Tongue (tissue), 2 donors: Measurements from ENCODE around the gene TMEM42. TPM values are rescaled to one million over a fixed set of nuclear protein-coding genes. Genes with fewer than 3 reads are reported as not detected.
A peak's percentile ranks its signal among the peaks of the same experiment; 100 is the strongest.
"Not testable (repeated sequence)": the region's sequence is repeated elsewhere in the genome, so short reads cannot be mapped to it uniquely, and the experiment has no call there.

ENCODE experiments used
- DNase-seq: peaks from one replicate; pipeline ENCODE4 v3.0.0-alpha.2; 2015
- total RNA-seq: library from RNA; depleted of rRNA; stranded (reverse); fragments of >200 nt; gene quantifications from one replicate; pipeline ENCODE4 v1.2.3, GENCODE V29; 2014

TMEM42 gene
- total RNA-seq, result 9.7 TPM

DNA sequence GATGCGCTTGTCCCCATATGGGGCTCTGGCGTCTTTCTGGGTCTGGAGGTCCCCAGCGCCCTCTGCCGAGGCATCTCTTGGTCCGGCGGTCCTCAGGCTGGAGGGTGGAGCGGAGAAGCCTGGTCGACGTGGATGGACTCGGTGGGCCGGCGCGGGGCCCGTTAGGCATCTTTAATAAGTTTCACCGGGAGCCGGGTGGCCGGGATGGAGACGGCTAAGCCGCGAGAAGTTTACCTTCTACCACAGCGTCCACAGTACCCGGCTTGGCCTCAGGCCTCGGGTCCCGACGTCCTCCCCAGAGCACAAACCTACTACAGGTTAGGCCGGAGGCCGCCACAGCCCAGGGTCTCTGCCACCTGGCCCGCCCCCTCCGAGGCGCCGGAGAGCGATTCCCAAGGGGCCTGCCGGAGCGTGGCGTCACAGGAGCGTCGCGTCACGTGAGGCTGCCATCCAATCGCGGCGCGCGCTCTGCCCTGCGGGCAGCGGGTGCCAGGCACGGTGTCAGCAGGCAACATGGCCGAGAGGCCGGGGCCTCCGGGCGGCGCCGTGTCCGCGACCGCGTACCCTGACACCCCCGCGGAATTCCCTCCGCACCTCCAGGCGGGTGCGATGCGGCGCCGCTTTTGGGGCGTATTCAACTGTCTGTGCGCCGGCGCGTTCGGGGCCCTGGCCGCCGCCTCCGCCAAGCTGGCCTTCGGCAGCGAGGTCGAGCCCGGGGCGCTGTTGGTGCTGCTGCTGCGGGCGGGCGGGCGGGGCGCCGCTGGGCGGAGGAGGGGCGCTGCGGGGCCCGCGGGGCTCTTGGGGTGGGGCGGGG, at the start of gene TMEM42:
TSS of gene TMEM42 (plus strand) at position 501 of the 814 bp plus-strand sequence. CDS start at position 514, 13 bp downstream.
- DNase-seq, result peak; percentile 97

DNA sequence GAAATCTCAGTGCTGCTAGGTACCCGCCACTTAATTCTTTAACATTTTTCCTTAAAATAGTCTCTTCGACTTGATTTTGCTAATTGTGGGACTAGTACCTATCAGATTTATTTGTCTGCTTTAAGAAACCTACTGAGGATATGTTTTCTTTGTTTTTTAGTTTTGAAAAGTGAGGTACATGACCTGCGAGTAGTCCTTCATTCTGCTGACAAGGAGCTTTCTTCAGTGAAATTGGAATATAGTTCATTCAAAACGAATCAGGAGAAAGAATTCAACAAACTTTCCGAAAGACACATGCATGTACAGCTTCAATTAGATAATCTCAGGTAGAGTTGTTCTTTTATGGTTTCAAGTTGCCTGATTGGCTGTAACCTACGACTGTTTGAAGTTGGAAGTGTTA, 47.0 kb upstream of the TMEM42 start:
- DNase-seq, result no peak

DNA sequence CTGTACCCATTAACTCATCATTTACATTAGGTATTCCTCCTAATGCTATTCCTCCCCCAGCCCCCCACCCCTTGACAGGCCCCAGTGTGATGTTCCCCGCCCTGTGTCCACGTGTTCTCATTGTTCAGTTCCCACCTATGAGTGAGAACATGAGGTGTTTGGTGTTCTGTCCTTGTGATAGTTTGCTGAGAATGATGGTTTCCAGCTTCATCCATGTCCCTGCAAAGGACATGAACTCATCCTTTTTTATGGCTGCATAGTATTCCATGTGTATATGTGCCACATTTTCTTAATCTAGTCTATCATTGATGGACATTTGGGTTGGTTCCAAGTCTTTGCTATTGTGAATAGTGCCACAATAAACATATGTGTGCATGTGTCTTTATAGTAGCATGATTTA, 45.4 kb upstream of the TMEM42 start:
- not testable (repeated sequence) for DNase-seq

DNA sequence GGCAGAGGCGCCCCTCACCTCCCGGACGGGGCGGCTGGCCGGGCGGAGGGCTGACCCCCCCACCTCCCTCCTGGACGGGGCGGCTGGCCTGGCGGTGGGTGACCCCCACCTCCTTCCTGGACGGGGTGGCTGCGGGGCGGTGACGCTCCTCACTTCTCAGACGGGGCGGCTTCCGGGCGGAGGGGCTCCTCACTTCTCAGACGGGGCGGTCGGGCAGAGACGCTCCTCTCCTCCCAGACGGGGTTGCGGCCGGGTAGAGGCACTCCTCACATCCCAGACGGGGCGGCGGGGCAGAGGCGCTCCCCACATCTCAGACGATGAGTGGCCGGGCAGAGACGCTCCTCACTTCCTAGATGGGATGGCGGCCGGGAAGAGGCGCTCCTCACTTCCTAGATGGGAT, 40.5 kb upstream of the TMEM42 start:
- not testable (repeated sequence) for DNase-seq

DNA sequence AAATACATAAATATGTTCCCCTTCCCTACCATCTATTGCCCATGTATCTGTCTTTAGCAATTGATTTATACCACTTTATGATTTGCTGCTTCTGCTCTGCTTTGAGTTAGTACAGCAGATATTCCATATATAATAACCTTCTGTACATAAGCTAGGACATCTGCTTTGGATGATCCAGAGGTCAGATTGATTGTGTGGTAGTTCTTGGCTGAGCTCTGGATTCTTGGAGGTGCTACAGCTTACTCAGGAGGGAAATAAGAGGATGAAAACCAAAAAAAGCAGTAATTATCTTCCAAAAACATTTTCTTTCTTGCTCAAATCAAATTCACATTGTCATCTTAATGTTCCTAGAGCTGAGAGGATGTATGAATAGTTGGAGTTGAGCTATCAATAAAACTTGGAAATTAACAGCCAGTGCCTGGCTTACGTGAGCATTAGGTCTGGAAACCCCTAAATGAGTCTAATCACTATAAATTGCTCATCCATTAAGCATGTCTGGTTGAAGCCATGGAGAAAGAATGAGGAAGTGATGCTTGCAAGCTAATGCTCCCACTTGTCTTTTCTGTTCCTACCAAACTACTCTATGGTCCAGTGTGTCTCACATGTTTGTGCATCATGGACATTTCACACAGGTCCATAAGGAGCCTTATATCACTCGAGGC, 36.3 kb upstream of the TMEM42 start:
- DNase-seq, result no peak

DNA sequence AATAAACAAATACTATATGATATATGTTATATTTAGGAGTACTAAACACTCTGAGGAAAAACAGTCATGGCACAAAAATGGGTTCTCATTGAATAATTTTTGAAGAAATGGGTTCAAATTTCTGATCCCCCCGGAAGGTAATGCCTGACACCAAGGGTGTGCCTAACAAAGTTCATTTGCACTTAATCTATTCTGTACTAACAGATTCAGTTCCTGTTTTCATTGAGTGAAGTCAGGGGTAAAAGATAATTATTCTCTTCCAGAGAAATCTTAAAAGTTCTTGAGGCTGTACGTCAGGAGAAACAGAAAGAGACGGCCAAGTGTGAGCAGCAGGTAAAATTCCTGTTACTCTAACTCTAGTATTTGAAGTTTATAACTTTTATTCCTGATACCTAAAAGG, 34.5 kb upstream of the TMEM42 start:
- DNase-seq, result no peak

DNA sequence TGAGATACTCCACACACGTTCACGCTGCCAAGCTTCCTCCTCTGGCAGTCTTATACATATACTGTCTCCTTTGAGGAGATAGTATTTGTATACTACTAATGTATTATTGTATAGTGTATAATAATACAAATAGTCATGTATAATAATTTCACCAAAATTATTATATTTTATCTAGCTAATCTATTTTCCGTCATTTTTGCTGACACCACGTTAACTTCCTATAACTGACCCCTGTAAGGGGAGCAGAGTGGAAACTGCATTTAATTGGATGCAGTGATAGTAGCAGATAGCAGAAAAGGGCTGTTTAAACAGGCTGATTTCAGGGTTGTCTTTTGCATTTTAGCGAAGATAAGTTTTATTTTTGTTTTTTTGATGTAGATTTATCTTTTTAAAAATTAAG, 30.5 kb upstream of the TMEM42 start:
- DNase-seq, result no peak

DNA sequence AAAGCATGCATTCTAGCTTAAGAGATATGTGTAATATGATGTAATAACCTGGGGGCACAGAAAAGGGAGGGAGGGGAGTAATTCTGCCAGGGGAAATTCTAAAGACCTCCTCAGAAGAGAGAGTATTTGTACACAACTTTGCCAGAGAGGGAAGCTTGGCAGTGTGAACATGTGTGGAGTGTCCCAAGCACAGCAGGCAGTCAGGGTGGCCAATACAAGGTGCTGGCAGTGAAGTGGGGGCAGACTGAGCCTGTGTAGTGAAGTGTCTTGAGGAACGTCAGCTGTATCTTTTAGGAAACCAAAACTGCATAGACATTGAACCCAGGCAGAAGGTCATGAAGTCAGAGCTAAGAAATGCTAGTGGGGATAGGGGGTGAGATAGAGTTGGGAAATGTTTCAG, 29.7 kb upstream of the TMEM42 start:
- no peak for DNase-seq

DNA sequence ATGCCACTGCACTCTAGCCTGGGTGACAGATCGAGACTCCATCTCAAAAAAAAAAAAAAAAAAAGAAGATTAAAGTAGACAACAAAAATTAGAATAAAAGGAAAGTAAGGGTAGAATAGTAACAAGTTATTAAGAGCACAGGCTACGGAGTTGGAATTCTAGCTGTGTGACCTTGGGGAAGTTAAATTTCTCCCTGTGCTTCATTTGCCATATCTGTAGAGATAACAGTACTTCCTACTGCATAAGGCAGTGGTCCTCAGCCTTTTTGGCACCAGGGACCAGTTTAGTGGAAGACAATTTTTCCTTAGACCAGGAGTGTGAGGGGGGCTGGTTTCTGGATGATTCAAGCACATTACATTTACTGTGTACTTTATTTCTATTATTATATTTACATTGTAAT, 28.7 kb upstream of the TMEM42 start:
- no peak for DNase-seq

DNA sequence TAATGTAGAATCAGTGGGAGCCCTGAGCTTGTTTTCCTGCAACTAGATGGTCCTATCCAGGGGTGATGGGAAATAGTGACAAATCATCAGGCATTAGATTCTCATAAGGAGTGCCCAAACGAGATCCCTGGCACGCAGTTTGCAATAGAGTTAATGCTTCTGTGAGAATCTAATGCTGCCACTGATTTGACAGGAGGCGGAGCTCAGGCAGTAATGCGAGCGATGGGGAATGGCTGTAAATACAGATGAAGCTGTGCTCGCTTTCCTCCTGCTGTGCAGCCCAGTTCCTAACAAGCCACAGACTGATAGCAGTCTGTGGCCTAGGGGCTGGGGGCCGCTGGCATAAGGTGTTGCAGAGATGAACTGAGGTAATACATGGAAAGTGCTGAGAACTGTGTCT, 28.3 kb upstream of the TMEM42 start:
- DNase-seq, result no peak

DNA sequence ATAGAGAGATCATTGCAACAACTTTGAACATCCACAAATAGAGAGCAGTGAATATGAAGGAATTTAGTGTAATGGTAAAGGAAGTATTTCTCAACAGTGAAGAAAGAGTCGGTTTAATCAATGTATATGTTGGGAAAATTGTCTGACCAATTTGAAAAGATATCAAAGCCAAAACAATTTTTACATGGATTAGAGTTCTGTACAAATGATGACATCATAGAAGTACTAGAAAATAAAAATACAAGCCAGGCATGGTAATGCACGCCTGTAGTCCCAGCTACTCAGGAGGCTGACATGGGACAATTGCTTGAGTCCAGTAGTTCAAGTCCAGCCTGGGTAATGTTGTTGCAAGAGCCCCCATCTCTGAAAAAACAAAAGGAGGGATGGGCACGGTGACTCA, 26.0 kb upstream of the TMEM42 start:
- no peak for DNase-seq

DNA sequence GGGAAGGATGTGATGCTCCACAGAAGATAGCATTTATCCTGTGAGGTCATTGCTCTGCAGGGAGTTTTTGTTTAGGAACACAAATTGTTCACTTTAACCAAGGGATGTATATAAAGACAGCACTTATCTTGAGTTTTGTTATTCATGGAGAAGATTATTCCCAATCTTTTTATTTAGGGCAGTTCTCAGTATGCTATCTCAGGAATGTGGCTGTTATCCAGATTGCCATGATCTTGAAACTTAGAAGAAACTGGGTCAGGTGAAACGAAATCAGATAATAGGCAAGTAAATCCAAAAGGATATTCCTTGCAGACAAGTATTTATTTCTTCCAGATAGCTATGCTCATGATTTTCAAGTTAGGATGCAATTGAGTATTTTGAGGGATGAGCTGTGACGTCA, 19.3 kb upstream of the TMEM42 start:
- DNase-seq, result no peak

DNA sequence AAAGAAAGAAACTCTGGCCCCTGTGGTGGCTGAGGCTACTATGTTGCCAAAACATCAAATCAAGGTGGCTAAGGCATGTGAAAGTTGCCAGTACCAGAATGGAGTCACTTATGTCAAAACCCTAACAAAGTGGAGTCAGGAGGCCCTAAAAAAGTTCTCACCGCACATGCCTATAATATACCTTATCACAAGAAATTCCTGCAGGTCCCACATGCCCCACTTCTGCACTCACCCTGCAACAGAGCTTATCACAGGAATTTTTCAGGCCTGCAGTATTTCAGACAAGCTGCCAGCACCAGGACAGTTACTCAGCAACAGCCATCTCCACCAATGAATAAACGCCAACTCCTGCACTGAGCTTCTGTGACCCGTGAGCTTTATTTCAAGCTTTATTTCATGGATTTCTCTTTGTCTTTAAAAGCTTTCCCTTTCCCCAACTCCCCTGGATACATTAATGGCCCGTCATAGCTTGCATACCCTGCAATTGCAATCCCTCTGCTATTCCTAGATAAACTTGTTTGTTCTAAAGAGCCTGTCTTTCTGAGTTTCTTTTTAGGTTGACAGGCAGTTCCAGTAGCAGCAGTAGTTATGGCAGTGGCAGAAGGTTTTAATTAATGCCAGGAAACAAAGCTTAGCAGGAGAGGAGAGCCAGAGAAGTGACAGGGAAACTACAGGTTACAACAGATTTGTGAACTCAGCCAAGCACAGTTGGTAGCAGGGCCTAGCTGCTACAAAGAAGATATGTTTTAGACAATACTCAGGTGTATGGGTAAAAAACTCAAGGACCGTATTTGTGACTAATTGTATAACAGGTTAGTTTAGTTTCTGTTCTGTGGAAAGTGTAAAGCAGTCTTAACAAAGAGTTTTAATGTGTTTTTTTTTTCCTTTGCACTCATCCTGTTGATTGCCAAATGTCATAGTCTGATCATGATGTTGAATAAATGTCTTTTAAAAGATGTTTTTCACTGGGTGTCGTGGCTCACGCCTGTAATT, 15.9 kb upstream of the TMEM42 start:
- DNase-seq, result no peak

DNA sequence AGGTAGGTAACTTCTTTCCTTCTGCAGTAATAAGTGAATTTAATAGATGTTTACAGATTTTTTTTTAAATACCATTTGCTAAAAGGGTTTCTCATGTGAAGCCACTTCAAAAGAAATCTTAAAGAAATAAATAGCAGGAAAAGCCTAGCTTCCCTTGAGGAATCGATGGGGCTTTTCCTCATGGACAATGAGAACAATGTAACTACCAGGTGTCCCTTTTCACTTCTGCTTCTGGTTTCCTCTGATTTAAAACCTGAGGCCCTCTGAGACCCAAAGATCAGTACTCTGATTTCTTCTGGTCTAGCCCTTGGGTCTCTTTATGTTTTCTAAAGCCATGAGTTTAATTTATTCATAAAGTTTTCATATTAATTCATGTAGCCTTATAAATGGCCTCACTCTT, 13.1 kb upstream of the TMEM42 start:
- DNase-seq, result no peak

DNA sequence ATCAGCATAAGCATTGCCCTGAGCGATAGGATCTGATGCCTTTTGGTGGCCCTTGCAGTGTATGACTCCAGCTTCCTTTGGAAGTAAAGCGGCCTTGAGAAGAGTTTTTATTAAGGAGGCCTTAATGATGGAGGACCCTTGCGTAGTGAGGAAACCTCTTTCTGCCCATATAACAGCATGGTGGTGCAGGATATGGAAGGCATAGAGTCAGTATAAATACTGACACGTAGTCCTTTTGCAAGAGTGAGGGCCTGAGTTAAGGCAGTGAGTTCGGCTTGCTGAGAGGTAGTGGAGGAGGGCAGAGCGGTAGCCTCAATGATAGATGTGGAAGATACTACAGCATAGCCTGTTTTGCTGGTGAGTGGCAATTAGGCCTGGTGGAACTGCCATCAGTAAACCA, 5.0 kb upstream of the TMEM42 start:
- DNase-seq, result not testable (repeated sequence)

DNA sequence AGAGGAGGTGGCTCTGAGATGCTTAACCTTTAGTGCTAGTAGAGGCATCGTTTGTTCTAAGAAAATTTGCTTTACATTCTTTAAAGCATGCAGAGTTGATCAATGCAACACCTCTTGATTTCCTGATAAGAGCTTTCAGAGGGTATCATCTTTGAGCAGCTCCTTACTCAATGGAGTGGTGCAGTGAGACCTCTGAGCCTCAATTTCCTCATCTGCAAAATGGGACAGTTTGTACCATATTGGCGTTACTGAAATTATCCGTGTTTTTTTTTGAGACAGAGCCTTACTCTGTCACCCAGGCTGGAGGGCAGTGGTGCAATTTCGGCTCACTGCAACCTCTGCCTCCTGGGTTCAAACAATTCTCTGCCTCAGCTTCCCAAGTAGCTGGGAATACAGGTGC, 1.6 kb upstream of the TMEM42 start:
- no peak for DNase-seq

DNA sequence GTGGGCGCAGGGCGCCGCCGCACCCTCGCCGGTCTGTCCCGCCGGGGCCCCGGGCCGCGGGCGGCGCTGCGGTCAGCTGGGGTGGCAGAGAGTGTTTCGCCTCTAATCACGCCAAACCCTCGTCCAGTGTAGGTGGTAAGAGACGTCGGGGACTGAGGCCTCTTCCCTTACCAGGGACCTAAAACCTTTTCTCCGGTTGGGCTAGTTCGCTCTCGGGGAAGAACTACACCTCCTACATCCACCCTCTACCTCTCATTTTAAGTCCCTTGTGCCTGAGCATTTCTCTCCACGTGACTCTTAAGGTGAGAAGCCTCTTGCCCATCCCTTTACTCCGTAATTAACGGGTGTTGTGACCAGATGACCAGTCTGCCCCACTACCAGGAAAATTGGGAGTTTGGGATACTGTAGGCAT, 520 bp downstream of the TMEM42 start:
- peak; percentile 50 for DNase-seq

DNA sequence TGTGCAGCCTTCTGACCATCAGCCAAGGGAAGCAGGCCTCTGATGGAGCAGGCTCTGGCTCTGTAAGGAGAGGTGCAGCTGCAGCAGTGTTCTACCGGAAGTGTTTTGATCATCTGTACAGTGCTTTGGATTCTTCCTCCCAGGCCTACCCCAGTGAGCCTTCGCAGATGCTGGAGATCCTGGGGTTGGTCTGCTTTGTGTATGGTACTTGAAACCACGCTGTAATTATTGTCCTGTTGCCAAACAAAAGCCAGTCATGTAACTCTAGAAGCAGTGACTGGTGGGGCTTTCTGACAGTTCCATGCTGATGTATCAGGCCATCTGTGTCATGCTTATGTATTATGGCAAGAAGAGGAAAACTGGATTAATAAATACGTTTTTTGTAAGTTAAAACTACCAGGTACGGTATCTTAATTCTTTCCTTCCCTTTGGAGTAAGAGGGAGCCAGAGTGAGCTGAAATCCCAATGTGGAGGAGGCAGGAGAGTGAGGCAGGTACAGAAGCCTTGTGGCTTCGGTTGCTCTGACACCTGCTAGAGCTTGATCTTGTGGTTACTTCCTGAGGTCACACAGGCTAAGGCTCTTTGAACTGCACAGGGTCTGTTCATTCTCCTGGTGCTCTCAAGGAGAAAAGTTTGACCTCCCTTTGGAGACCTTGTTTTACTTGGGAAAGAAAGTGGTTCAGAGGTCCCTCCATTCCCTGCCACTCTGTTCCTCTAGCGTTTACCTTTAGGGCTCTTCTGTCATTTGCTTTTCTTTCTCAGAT, 3.7 kb downstream of the TMEM42 start:
- peak; percentile 66 for DNase-seq

DNA sequence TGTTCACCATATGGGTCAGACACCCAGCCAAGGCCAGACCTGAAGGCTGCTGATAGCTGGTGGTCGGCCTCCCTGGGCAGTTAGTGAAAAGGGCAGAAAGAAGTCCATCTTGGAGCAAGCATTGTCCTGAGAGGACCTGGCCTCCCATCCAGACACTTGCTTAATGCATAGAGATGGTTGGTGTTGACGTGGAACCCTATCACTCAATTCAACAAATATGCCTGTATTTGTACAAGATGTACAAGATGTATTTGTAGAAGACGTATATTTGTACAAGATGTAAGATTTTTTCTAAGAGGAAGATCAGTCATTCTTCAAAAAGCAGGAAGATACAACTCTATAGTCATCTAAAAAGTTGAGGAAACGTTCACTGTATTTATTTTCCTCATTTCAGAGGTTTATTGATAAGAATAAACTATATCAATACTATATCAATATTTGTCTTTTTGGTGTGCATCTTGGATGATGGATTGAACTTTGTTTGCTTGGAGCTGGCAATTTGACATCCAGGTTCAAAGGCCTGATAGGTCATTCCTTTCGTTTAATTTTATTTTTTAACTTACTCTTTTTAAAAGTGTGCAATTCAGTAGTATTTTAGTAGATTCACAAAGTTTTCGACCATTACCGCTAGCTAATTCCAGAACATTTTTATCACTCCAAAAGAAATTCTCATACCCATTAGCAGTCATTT, 5.9 kb downstream of the TMEM42 start:
- DNase-seq, result no peak

DNA sequence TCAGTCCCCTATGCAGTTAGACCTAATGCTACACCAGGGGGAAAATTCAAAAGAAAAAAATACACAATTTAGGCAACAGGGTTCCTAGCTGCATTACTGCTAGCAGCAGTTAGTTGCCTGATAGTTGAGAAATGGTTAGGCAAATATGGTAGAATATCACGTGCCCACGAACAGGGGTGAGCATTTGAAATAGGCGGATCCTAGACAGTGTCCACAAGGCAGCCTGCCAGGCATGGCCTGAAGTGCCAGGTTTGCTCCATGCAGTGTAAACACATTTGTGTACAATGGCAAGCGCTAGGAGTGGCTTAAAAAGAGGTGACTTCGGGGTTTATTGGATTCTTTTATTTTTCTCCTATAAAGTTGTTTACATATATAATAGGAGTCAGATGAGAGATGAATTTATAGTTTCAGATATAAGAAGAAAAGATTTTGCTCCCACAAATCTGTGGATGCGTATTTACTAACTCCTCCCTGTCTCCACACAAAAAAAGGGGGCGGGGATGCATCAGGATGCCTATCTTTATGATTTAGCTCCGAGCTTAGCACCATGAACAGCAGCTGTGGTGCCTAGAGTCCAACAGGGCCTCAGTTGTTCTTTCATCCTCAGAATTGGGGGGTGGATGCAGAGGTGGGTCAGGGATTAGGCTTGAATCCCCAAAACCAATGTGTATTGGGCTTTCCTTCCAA, 8.8 kb downstream of the TMEM42 start:
- DNase-seq, result no peak

DNA sequence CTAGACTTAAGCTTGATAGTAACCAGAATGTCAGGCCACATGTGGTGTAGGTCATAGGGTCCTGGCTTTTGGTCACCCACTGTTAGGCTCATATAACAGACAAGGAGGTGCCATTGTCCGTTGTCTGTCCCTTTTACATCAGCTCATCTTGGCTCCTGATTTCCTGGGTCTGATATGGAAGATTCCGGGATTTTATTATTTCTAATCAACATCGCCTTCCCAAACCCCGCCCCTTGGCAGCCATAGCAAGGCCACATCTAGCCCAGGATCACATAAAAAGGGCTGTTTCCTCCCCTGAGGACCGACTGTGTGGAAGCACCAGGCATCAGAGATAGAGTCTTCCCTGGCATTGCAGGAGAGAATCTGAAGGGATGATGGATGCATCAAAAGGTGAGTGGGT, 12.6 kb downstream of the TMEM42 start, which contains the start of gene TGM4:
TSS of gene TGM4 (plus strand) at position 301 of the 400 bp plus-strand sequence. CDS start at position 372, 71 bp downstream.
- no peak for DNase-seq
